K562 treated with DMSO at 1 percent for 24 hours (cell line): ENCODE data around the gene CHST13. TPM values are rescaled to one million over a fixed set of nuclear protein-coding genes. Genes with fewer than 3 reads are reported as not detected.

Source experiments
- total RNA-seq: library from RNA; unstranded; fragments of 300-600 nt; gene quantifications from 2 replicates; pipeline ENCODE4 v1.2.3, GENCODE V29; 2022; ENCODE audit warnings: low read depth; ENCODE audit not compliant: insufficient read depth

Gene CHST13, protein sequence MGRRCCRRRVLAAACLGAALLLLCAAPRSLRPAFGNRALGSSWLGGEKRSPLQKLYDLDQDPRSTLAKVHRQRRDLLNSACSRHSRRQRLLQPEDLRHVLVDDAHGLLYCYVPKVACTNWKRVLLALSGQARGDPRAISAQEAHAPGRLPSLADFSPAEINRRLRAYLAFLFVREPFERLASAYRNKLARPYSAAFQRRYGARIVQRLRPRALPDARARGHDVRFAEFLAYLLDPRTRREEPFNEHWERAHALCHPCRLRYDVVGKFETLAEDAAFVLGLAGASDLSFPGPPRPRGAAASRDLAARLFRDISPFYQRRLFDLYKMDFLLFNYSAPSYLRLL
- 0.86 TPM in 1 of 2 replicates, not detected in the other for total RNA-seq

DNA sequence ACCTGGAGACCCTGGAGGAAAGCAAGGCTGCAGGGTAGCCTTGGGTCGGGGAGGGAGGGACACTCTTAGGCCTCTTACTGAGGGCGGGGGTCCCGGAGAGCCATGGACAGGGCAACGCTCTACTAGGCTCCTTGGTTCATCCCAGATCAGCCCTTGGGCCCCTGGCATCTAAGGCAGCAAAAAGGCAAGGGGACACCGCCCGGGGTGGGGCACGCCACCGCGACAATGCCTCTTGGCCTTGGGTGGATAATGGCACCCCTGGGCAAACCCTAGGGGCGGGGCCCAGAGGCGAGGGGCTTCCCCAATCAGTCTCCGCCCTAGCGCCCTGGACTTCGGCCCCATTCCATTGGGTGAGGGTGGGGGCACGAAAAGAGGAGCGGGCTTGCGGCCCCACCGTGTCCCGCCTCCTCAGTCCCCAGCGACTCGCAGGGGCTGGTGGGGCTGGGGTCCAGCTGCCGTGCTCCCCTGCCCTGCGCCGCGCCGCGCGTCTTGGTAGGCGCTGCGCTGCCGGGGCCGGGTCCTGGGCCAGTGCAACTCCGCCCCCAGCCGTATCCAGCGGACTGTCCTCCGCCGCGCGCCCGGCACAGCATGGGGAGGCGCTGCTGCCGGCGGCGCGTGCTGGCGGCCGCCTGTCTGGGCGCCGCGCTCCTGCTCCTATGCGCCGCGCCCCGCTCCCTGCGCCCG lies at the start of gene CHST13:
CHST13 (plus strand) TSS at position 411 of the 684 bp plus-strand sequence; CDS start at position 589, 178 bp downstream.

GRCh38 chr3:126475413-126476114 lies 48.4 kb upstream of the CHST13 start, which contains the start of gene ZXDC:
ZXDC (minus strand) TSS chr3:126475891; CDS start chr3:126475865, 26 bp downstream.

GRCh38 chr3:126517291-126517951 lies 6.5 kb upstream of the CHST13 start, which contains the start of gene UROC1:
UROC1 (minus strand) TSS chr3:126517773; CDS start chr3:126517719, 54 bp downstream.

DNA sequence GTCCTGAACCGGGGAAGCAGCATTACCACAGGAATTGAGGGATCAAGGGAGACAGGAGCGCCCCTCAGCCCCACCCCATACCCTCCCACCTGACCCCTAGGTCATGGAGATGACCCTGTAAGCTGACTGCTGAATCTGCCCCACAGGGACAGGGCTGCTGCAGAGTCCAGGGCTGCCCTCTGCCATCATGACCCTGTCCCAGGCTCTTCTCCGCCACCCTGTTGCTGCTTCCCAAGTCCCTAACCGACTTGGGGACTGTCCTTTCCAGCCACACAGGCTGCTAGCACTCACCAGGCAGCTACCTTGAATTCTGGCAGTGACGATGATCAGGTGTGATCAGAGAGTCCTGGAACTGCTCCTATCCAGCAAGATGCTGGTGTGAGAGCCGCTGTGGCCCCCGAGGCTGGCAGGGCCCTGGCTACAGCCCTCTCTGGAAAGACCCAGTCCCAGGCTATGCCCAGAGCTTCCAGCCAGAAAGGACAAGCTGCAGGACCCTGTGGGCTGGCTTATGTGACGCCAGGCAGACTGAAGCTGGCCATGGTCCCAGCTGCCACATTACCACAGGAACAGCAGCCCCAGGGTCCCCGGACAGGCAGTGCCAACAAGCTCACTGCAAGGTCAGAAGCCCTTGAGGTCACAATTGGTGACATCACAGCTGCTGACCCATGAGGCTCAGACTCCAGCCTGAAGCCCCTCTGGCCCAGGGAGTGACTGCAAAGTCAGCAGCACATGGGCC lies 34.5 kb downstream of the CHST13 start, which contains the start of gene C3orf22:
C3orf22 (minus strand) TSS at position 597 of the 736 bp plus-strand sequence. CDS start 5,542 bp downstream, outside the sequence.

Other genes with a start within 250 kb of the CHST13 start
- gene KLF15, start 166.7 kb upstream of the CHST13 start, total RNA-seq, result 0.23 and 0.29 TPM in 2 replicates
- not detected in 2 replicates for gene CFAP100, start 129.2 kb upstream of the CHST13 start, total RNA-seq
- 23.3 and 23.6 TPM in 2 replicates for gene ZXDC, start 48.3 kb upstream of the CHST13 start, total RNA-seq
- not detected in 2 replicates for gene UROC1, start 6.4 kb upstream of the CHST13 start, total RNA-seq
- gene C3orf22, start 34.8 kb downstream of the CHST13 start, total RNA-seq, result not detected in 2 replicates
- 2.0 and 3.9 TPM in 2 replicates for gene TXNRD3, start 131.0 kb downstream of the CHST13 start, total RNA-seq
- gene CHCHD6, start 180.1 kb downstream of the CHST13 start, total RNA-seq, result 154 and 200 TPM in 2 replicates